ENCODE results near the gene ELN.
"Not testable (repeated sequence)": the region's sequence is repeated elsewhere in the genome, so short reads cannot be mapped to it uniquely, and the experiment has no call there.

- TF ChIP-seq CTCF, EZH2phosphoT487 (IDR thresholded peaks at IDR 0.05): not testable (repeated sequence)
Measured at GRCh38 chr7:74046581-74046980, 18.6 kb downstream of the ELN start.
